HG03139 (cell line): Measurements from ENCODE around the gene KIAA2012.

Experiments
- ATAC-seq: cut with Tn5 transposase; IDR thresholded peaks from one replicate; pipeline ENCODE4 v1.9.1; 2021; ENCODE audit not compliant: unreplicated experiment

KIAA2012 gene

GRCh38 chr2:202147775-202148174 is 74.7 kb downstream of the KIAA2012 start:
- ATAC-seq = no peak

GRCh38 chr2:202148515-202149154 is 75.6 kb downstream of the KIAA2012 start:
- ATAC-seq = no peak

- no peak for ATAC-seq
Measured at GRCh38 chr2:202149155-202149762, 76.2 kb downstream of the KIAA2012 start.

- no peak for ATAC-seq
Measured at GRCh38 chr2:202149936-202150335, 76.9 kb downstream of the KIAA2012 start.

GRCh38 chr2:202152104-202152715 is 79.2 kb downstream of the KIAA2012 start:
- ATAC-seq = no peak

- ATAC-seq = no peak
Measured at GRCh38 chr2:202154613-202155012, 81.6 kb downstream of the KIAA2012 start.

- ATAC-seq = no peak
Measured at GRCh38 chr2:202157211-202157990, 84.3 kb downstream of the KIAA2012 start.

GRCh38 chr2:202158796-202159195 is 85.7 kb downstream of the KIAA2012 start:
- no peak for ATAC-seq

- ATAC-seq = no peak
Measured at GRCh38 chr2:202161151-202161835, 88.2 kb downstream of the KIAA2012 start.

GRCh38 chr2:202164411-202164810 is 91.4 kb downstream of the KIAA2012 start:
- no peak for ATAC-seq

- no peak for ATAC-seq
Measured at GRCh38 chr2:202165208-202165607, 92.2 kb downstream of the KIAA2012 start.

- no peak for ATAC-seq
Measured at GRCh38 chr2:202165945-202166344, 92.9 kb downstream of the KIAA2012 start.

- no peak for ATAC-seq
Measured at GRCh38 chr2:202169131-202169530, 96.1 kb downstream of the KIAA2012 start.

- no peak for ATAC-seq
Measured at GRCh38 chr2:202169832-202170424, 96.9 kb downstream of the KIAA2012 start.

- no peak for ATAC-seq
Measured at GRCh38 chr2:202171241-202171825, 98.3 kb downstream of the KIAA2012 start.

- ATAC-seq = no peak
Measured at GRCh38 chr2:202172439-202173211, 99.6 kb downstream of the KIAA2012 start.

- ATAC-seq = no peak
Measured at GRCh38 chr2:202178346-202178958, 105.4 kb downstream of the KIAA2012 start.

- ATAC-seq = no peak
Measured at GRCh38 chr2:202184557-202184956, 111.5 kb downstream of the KIAA2012 start.

- no peak for ATAC-seq
Measured at GRCh38 chr2:202185156-202185555, 112.1 kb downstream of the KIAA2012 start.
